Gastroesophageal sphincter (tissue), 3 donors: ENCODE results near the gene CNOT10.

Experiments used
- CTCF ChIP-seq, 4 experiments: fragments of 200-600 bp in 2 of 4; fragments of 450-650 bp in 2 of 4; sonication (generic) in 1 of 4; IDR thresholded peaks; one replicate each; pipeline ENCODE4 v1.5.1; 2017 to 2019; ENCODE audit warnings: antibody characterized with exemption in 4 of 4, mild to moderate bottlenecking in 2 of 4, moderate library complexity in 2 of 4
- POLR2A ChIP-seq, 2 donors: fragments of 450-650 bp; IDR thresholded peaks; one replicate each; pipeline ENCODE4 v1.6.1; 2017; ENCODE audit warnings: antibody characterized with exemption in 2 of 2, mild to moderate bottlenecking in 2 of 2, moderate library complexity in 1 of 2

- TF ChIP-seq POLR2A (IDR thresholded peaks at IDR 0.05), result no peak
- no peak for TF ChIP-seq CTCF (IDR thresholded peaks at IDR 0.05)
These were observed 21.5 kb downstream of the CNOT10 start for GRCh38 chr3:32706348-32707025.
